PC-9 (cell line): ENCODE results near the gene R3HDM2. TPM values are rescaled to one million over a fixed set of nuclear protein-coding genes. Genes with fewer than 3 reads are reported as not detected.

Experiments used
- BruUV-seq: library from RNA; stranded (reverse); fragments of 400-500 nt; replicated peaks from 2 replicates; lab custom pipeline; 2021; lab: Mats Ljungman, UMichigan
- CTCF ChIA-PET: fragments of 300-600 bp; sonication (Branson Sonifier 250); formaldehyde crosslinking; loops from one replicate; lab custom pipeline; 2022; ENCODE audit warnings: antibody characterized with exemption; lab: Charles Lee
- POLR2A ChIA-PET: fragments of 300-600 bp; sonication (Branson Sonifier 250); formaldehyde crosslinking; loops from one replicate; lab custom pipeline; 2022; ENCODE audit warnings: antibody characterized with exemption; ENCODE audit not compliant: unreplicated experiment; lab: Charles Lee
- DNase-seq, 2 experiments: peaks; one replicate each; pipeline versions ENCODE4 v3.0.0 to v3.0.0-alpha.2; 2015 to 2022; ENCODE audit warnings: mixed read lengths in 1 of 2
- H2AFZ ChIP-seq: fragments of 200-600 bp; sonication (generic); 2 replicates; pipeline ENCODE4 v1.8.1; 2017; ENCODE audit warnings: antibody characterized with exemption
- H3F3A ChIP-seq: fragments of 200-600 bp; sonication (generic); 2 replicates; pipeline ENCODE4 v1.8.1; 2017; ENCODE audit warnings: antibody characterized with exemption, mild to moderate bottlenecking, low read depth; ENCODE audit not compliant: insufficient read depth
- H3K27ac ChIP-seq: fragments of 200-600 bp; sonication (generic); 2 replicates; pipeline ENCODE4 v1.6.1; 2016; ENCODE audit warnings: mixed run types
- H3K27me3 ChIP-seq: fragments of 200-600 bp; sonication (generic); 2 replicates; pipeline ENCODE4 v1.6.1; 2016; ENCODE audit warnings: low read depth, mixed run types; ENCODE audit not compliant: insufficient read depth
- H3K36me3 ChIP-seq: fragments of 200-600 bp; sonication (generic); 2 replicates; pipeline ENCODE4 v1.6.1; 2016; ENCODE audit warnings: low read depth, mixed run types
- H3K4me1 ChIP-seq: fragments of 200-600 bp; sonication (generic); replicated peaks from 2 replicates; pipeline ENCODE4 v1.6.1; 2016; ENCODE audit warnings: mixed run types; ENCODE audit not compliant: insufficient read depth
- H3K4me2 ChIP-seq: fragments of 200-600 bp; sonication (generic); 2 replicates; pipeline ENCODE4 v1.6.1; 2017; ENCODE audit warnings: mixed run types
- H3K4me3 ChIP-seq: fragments of 200-600 bp; sonication (generic); 2 replicates; pipeline ENCODE4 v1.6.1; 2016; ENCODE audit warnings: mixed run types
- H3K79me2 ChIP-seq: fragments of 200-600 bp; sonication (generic); 2 replicates; pipeline ENCODE4 v1.6.1; 2017; ENCODE audit warnings: low read depth, mixed run types
- H3K9me2 ChIP-seq: fragments of 200-600 bp; sonication (generic); 2 replicates; pipeline ENCODE4 v1.8.1; 2017; ENCODE audit warnings: mild to moderate bottlenecking; ENCODE audit not compliant: insufficient read depth
- H3K9me3 ChIP-seq: fragments of 200-600 bp; sonication (generic); 2 replicates; pipeline ENCODE4 v1.8.1; 2016; ENCODE audit warnings: low read depth; ENCODE audit not compliant: insufficient read depth
- H4K20me1 ChIP-seq: fragments of 200-600 bp; sonication (generic); 2 replicates; pipeline ENCODE4 v1.8.1; 2017; ENCODE audit not compliant: insufficient read depth
- EZH2 ChIP-seq: fragments of 200-600 bp; sonication (generic); IDR thresholded peaks from 2 replicates; pipeline ENCODE4 v1.8.0; 2017; ENCODE audit warnings: antibody characterized with exemption, low read depth
- intact Hi-C: fragments of 100-400 bp; cut with micrococcal nuclease; formaldehyde crosslinking; loops from one replicate; pipeline ENCODE4 v1.10.0; 2022; ENCODE audit not compliant: unreplicated experiment
- total RNA-seq: library from RNA; stranded (reverse); gene quantifications from 2 replicates; pipeline ENCODE4 v1.2.3, GENCODE V29; 2021
- TF ChIP-seq, protein P1 (sequence below): fragments of 200-600 bp; sonication (generic); conservative IDR thresholded peaks from 2 replicates; pipeline ENCODE4 v1.6.1; 2017; ENCODE audit warnings: mixed run types, antibody characterized with exemption, mild to moderate bottlenecking, moderate library complexity

Gene R3HDM2
- total RNA-seq, 1 experiment from 2014 or later = 65.1 TPM

DNA sequence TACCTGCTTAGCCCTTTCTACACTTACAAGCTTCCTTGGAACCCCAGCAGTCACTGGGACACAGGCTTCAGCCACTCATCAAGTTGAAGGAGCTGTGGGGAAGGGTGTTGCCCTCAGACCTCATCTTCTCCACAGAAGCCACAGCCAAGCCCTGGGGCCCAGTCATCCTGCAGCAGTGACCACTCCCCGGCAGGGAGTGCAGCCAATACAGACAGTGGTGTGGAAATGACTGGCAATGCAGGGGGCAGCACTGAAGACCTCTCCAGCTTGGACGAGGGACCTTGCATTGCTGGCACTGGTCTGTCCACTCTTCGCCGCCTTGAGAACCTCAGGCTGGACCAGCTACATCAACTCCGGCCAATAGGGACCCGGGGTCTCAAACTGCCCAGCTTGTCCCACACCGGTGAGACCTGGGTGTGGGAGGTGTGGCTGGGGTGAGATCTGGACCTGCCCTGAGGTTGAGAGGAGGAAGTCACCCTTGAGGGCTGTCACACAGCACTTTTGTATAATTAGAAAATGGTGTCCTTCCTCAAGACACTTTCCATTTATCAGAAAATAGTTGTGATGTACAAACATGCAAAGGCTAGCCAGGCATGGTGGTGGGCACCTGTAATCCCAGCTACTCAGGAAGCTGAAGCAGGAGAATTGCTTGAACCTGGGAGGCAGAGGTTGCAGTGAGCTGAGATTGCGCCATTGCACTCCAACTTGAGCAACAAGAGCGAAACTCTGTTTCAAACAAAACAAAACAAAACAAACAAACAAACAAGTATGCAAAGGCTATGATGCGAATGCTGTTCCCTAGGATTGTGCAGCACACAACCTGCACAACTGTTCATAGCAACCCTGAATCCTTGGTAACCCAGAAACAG lies 38.7 kb upstream of the R3HDM2 start:
- ChIA-PET CTCF (no interaction called here), POLR2A (interaction anchor here (0.6 kb wide), 1 partner anchor 445 kb away, joined by 4 read pairs; no protein-coding TSS in a partner anchor)
- Histone ChIP-seq H3K4me1 (no peaks in the 10 kb centered on the region), H3K4me3 (no peak overlapping the region), H3K9me2 (no peaks in the 10 kb centered on the region), H4K20me1 (no peaks in the 10 kb centered on the region), H3K4me2 (no peak overlapping the region), H3K36me3 (no peaks in the 10 kb centered on the region), H3F3A (no peaks in the 10 kb centered on the region), H3K27ac (no peak overlapping the region), H3K79me2 (no peaks in the 10 kb centered on the region), H2AFZ (no peak overlapping the region), H3K27me3 (peaks cover 100% of the 10 kb centered on the region), H3K9me3 (no peaks in the 10 kb centered on the region)
- intact Hi-C loops = no loop called here
- DNase-seq = no peak
- BruUV-seq = no TSS peak
- TF ChIP-seq EZH2 = no peak
- TF ChIP-seq, protein P1, sequence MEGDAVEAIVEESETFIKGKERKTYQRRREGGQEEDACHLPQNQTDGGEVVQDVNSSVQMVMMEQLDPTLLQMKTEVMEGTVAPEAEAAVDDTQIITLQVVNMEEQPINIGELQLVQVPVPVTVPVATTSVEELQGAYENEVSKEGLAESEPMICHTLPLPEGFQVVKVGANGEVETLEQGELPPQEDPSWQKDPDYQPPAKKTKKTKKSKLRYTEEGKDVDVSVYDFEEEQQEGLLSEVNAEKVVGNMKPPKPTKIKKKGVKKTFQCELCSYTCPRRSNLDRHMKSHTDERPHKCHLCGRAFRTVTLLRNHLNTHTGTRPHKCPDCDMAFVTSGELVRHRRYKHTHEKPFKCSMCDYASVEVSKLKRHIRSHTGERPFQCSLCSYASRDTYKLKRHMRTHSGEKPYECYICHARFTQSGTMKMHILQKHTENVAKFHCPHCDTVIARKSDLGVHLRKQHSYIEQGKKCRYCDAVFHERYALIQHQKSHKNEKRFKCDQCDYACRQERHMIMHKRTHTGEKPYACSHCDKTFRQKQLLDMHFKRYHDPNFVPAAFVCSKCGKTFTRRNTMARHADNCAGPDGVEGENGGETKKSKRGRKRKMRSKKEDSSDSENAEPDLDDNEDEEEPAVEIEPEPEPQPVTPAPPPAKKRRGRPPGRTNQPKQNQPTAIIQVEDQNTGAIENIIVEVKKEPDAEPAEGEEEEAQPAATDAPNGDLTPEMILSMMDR = no peak

DNA sequence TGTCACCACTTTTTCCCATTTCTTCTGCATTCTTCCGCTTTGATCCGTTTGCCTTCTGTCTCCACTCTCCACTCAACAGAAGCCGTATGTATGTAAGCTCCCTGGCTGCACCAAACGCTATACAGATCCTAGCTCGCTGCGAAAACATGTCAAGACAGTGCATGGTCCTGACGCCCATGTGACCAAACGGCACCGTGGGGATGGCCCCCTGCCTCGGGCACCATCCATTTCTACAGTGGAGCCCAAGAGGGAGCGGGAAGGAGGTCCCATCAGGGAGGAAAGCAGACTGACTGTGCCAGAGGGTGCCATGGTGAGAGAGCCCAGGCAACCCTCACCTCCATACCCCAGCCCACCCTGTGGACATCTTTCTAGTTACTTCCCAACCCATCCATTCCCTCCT lies 37.1 kb upstream of the R3HDM2 start:
- POLR2A ChIA-PET = interaction anchor here (0.6 kb wide), 1 partner anchor 145 kb away, joined by 4 read pairs; no protein-coding TSS in a partner anchor
- Histone ChIP-seq H2AFZ (no peak overlapping the region), H3K4me3 (no peak overlapping the region), H3F3A (no peaks in the 10 kb centered on the region), H3K79me2 (no peaks in the 10 kb centered on the region), H4K20me1 (no peaks in the 10 kb centered on the region), H3K27ac (no peak overlapping the region), H3K36me3 (no peaks in the 10 kb centered on the region), H3K9me3 (no peaks in the 10 kb centered on the region), H3K27me3 (peaks cover 100% of the 10 kb centered on the region), H3K4me2 (no peak overlapping the region), H3K9me2 (no peaks in the 10 kb centered on the region), H3K4me1 (no peaks in the 10 kb centered on the region)
- CTCF ChIA-PET = no interaction called here
- no peak for DNase-seq
- no peak for TF ChIP-seq EZH2
- TF ChIP-seq, protein P1 = no peak
- BruUV-seq = no TSS peak
- intact Hi-C loops = no loop called here

DNA sequence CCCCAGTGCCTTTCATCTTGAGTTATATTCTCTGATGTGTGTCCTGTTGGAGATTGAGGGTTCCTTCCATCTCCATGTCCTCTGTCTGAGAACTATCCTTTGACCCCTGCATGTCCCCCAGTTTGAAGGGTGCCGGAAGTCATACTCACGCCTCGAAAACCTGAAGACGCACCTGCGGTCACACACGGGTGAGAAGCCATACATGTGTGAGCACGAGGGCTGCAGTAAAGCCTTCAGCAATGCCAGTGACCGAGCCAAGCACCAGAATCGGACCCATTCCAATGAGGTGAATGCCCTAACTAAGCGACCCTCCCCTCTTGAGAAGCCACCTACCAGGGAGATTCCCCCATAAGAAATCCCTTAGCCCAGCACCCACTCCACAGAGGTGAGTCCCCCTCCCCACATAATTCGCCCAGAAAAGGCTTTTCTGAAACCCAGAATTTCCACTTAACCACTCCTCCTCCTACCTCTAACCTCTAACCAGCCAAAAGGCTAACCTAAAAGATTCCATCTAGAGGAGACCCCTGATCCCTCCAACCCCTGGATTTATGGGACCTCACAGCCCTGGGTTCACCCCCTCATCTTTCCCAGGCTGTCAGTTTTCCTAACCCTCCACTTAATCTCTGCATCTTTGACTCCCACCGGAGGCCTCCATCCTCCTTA lies 36.5 kb upstream of the R3HDM2 start:
- Histone ChIP-seq H3K4me2 (no peak overlapping the region), H4K20me1 (no peaks in the 10 kb centered on the region), H3K79me2 (no peaks in the 10 kb centered on the region), H3K4me3 (no peak overlapping the region), H3F3A (no peaks in the 10 kb centered on the region), H3K4me1 (no peaks in the 10 kb centered on the region), H3K9me2 (no peaks in the 10 kb centered on the region), H2AFZ (no peak overlapping the region), H3K36me3 (no peaks in the 10 kb centered on the region), H3K27me3 (peaks cover 96% of the 10 kb centered on the region), H3K9me3 (no peaks in the 10 kb centered on the region), H3K27ac (no peak overlapping the region)
- POLR2A ChIA-PET = no interaction called here
- no TSS peak for BruUV-seq
- CTCF ChIA-PET = no interaction called here
- intact Hi-C loops = no loop called here
- no peak for TF ChIP-seq EZH2
- TF ChIP-seq, protein P1 = no peak
- no peak for DNase-seq
